Measurements from ENCODE around the gene BAZ1A.

- TF ChIP-seq TP53 (CRISPR knock-in tag; IDR thresholded peaks at IDR 0.05) (no peak), ZFP36 (IDR thresholded peaks at IDR 0.05; ENCODE audit: borderline replicate concordance, partially characterized antibody) (no peak), RARB (CRISPR knock-in tag; IDR thresholded peaks at IDR 0.05) (no peak), CHD2 (IDR thresholded peaks at IDR 0.05; ENCODE audit: low read length, partially characterized antibody) (no peak), USF2 (IDR thresholded peaks at IDR 0.05) (no peak), RAD21 (conservative IDR thresholded peaks at IDR 0.05 in 1 of 2, IDR thresholded peaks at IDR 0.05 in 1 of 2) (no peak), HEYL (CRISPR knock-in tag; IDR thresholded peaks at IDR 0.05) (no peak), MYC (IDR thresholded peaks at IDR 0.05; ENCODE audit: borderline replicate concordance, low read length) (peak; percentile 9; the same call in 1 of the 2 replicates), RNF2 (IDR thresholded peaks at IDR 0.05; ENCODE audit: borderline replicate concordance, low read depth) (no peak), ZSCAN20 (CRISPR knock-in tag; IDR thresholded peaks at IDR 0.05) (no peak)
- TF ChIP-seq, protein P1, sequence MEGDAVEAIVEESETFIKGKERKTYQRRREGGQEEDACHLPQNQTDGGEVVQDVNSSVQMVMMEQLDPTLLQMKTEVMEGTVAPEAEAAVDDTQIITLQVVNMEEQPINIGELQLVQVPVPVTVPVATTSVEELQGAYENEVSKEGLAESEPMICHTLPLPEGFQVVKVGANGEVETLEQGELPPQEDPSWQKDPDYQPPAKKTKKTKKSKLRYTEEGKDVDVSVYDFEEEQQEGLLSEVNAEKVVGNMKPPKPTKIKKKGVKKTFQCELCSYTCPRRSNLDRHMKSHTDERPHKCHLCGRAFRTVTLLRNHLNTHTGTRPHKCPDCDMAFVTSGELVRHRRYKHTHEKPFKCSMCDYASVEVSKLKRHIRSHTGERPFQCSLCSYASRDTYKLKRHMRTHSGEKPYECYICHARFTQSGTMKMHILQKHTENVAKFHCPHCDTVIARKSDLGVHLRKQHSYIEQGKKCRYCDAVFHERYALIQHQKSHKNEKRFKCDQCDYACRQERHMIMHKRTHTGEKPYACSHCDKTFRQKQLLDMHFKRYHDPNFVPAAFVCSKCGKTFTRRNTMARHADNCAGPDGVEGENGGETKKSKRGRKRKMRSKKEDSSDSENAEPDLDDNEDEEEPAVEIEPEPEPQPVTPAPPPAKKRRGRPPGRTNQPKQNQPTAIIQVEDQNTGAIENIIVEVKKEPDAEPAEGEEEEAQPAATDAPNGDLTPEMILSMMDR (IDR thresholded peaks at IDR 0.05), result no peak
- TF ChIP-seq, protein P2, sequence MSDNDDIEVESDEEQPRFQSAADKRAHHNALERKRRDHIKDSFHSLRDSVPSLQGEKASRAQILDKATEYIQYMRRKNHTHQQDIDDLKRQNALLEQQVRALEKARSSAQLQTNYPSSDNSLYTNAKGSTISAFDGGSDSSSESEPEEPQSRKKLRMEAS (IDR thresholded peaks at IDR 0.05), result no peak; the same call in 1 of the 2 replicates
Measured at GRCh38 chr14:34713681-34714319, 161.4 kb downstream of the BAZ1A start.
